Measurements from ENCODE around the gene MLN. TPM values are rescaled to one million over a fixed set of nuclear protein-coding genes. Genes with fewer than 3 reads are reported as not detected.

Gene MLN
- total RNA-seq, 4 donors from 2014 or later: not detected

DNA sequence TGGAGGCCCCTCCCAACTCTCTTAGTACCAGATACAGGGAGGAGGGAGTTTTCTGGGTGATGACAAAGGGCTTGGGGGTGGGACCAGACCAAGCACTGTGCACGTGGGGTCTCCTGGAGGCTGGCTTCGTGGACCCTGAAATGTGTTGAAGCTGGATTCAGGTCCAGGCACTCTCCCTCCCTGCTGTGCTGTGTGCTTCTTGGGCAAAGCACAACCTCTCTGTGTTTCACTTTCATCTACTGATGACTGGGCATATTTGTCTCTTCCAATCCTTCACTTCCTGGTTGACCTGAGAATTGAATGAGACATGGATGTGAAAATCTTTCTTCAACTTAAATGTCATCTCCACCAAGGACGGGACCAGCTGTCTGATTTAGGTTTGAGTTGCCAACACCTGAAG is 14.5 kb upstream of the MLN start:
- Histone ChIP-seq H3K9me3 (no peaks in the 10 kb centered on the region), H3K4me3 (no peak overlapping the region), H3K36me3 (no peaks in the 10 kb centered on the region), H3K4me1 (no peaks in the 10 kb centered on the region), H3K27ac (no peak overlapping the region), H3K27me3 (peaks cover 26% of the 10 kb centered on the region)
- 66 to 67% methylated on average over 1 to 3 of the region's 3 CpGs for WGBS, 2 donors (ENCODE audit: low coverage in 1 of 2)
- intact Hi-C loops (cut with DNase I; ENCODE audit: low total_unique reads): no loop called here
- no peak for DNase-seq
- in situ Hi-C loops (cut with MboI; ENCODE audit: low pct_ligation_motif_present in 1 of 4, low pct_unique_long_range_greater_than_20kb in 1 of 4, low sequenced_read_pairs in 3 of 4): no loop called here
- TF ChIP-seq POLR2A (IDR thresholded peaks at IDR 0.05) (no peak), POLR2AphosphoS5 (IDR thresholded peaks at IDR 0.05) (no peak)
- TF ChIP-seq, protein P1, sequence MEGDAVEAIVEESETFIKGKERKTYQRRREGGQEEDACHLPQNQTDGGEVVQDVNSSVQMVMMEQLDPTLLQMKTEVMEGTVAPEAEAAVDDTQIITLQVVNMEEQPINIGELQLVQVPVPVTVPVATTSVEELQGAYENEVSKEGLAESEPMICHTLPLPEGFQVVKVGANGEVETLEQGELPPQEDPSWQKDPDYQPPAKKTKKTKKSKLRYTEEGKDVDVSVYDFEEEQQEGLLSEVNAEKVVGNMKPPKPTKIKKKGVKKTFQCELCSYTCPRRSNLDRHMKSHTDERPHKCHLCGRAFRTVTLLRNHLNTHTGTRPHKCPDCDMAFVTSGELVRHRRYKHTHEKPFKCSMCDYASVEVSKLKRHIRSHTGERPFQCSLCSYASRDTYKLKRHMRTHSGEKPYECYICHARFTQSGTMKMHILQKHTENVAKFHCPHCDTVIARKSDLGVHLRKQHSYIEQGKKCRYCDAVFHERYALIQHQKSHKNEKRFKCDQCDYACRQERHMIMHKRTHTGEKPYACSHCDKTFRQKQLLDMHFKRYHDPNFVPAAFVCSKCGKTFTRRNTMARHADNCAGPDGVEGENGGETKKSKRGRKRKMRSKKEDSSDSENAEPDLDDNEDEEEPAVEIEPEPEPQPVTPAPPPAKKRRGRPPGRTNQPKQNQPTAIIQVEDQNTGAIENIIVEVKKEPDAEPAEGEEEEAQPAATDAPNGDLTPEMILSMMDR (IDR thresholded peaks at IDR 0.05): no peak

GRCh38 chr6:33817489-33817888 is 13.7 kb upstream of the MLN start:
- Histone ChIP-seq H3K27me3 (peaks cover 34% of the 10 kb centered on the region), H3K4me1 (no peaks in the 10 kb centered on the region), H3K9me3 (no peaks in the 10 kb centered on the region), H3K36me3 (no peaks in the 10 kb centered on the region), H3K4me3 (no peak overlapping the region), H3K27ac (no peak overlapping the region)
- 52% methylated on average over 5 of the region's 5 CpGs; no CpG with 5 or more reads in 1 of the 2 donors for WGBS, 2 donors (ENCODE audit: low coverage in 1 of 2)
- no peak for DNase-seq
- in situ Hi-C loops (cut with MboI; ENCODE audit: low pct_ligation_motif_present in 1 of 4, low pct_unique_long_range_greater_than_20kb in 1 of 4, low sequenced_read_pairs in 3 of 4) (no loop called here), intact Hi-C loops (cut with DNase I; ENCODE audit: low total_unique reads) (no loop called here)
- TF ChIP-seq POLR2A (IDR thresholded peaks at IDR 0.05) (no peak), EP300 (IDR thresholded peaks at IDR 0.05; ENCODE audit: low read depth) (no peak), POLR2AphosphoS5 (IDR thresholded peaks at IDR 0.05) (no peak)
- TF ChIP-seq, protein P1 (IDR thresholded peaks at IDR 0.05): no peak

DNA sequence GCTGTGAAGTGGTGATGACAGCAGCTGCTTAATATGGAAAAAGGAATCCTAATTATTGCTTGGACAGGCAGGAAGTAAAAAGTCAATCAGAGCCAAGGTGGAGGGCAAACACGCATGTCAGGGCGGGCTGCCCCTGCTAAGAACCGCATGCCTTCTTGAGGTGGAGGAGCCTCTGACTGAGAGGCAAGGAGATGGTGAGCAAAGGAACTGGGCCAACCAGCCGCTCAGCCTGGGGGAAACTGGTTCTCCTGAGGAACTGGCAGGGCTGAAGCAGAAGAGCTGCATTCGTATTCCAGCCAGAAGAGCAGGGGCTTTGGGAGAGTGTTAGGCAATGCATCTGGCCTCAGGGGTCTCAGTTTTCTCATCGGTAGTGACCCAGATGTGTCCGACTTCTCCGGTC is 13.1 kb upstream of the MLN start:
- 71% methylated on average over 8 of the region's 8 CpGs; no CpG with 5 or more reads in 1 of the 2 donors for WGBS, 2 donors (ENCODE audit: low coverage in 1 of 2)
- no peak for DNase-seq
- TF ChIP-seq POLR2A (IDR thresholded peaks at IDR 0.05): no peak
- TF ChIP-seq, protein P1 (IDR thresholded peaks at IDR 0.05): no peak
- TF ChIP-seq EP300 (IDR thresholded peaks at IDR 0.05; ENCODE audit: low read depth): no peak
- no peak for TF ChIP-seq POLR2AphosphoS5 (IDR thresholded peaks at IDR 0.05)
- no peak overlapping the region for H3K4me3 ChIP-seq
- no peaks in the 10 kb centered on the region for H3K9me3 ChIP-seq
- in situ Hi-C loops (cut with MboI; ENCODE audit: low pct_ligation_motif_present in 1 of 4, low pct_unique_long_range_greater_than_20kb in 1 of 4, low sequenced_read_pairs in 3 of 4) (no loop called here), intact Hi-C loops (cut with DNase I; ENCODE audit: low total_unique reads) (no loop called here)
- no peaks in the 10 kb centered on the region for H3K36me3 ChIP-seq
- no peak overlapping the region for H3K27ac ChIP-seq
- peaks cover 40% of the 10 kb centered on the region for H3K27me3 ChIP-seq
- no peaks in the 10 kb centered on the region for H3K4me1 ChIP-seq

DNA sequence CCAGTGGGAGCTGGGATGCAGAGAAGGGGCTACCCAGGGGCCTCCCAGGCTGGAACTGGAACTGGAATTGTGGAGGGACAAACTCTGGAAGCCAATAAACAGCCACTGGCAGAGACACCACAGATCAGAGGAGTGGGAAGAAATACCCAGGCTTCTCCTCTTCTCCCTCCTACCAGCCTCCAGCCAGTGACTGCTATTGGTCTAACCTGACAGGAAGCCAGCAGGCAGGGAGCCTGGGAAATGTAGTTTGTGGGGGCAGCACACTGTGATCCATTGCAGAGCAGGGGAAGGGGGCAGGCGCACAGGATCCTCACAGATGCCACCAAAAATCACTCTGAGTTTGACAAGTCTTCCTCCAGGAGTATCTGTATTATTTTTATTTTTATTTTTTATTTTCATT is 12.1 kb upstream of the MLN start:
- Histone ChIP-seq H3K27me3 (peaks cover 49% of the 10 kb centered on the region), H3K4me1 (no peaks in the 10 kb centered on the region), H3K4me3 (no peak overlapping the region), H3K36me3 (no peaks in the 10 kb centered on the region), H3K9me3 (no peaks in the 10 kb centered on the region), H3K27ac (no peak overlapping the region)
- intact Hi-C loops (cut with DNase I; ENCODE audit: low total_unique reads): no loop called here
- TF ChIP-seq EP300 (IDR thresholded peaks at IDR 0.05; ENCODE audit: low read depth) (no peak), POLR2A (IDR thresholded peaks at IDR 0.05) (no peak), POLR2AphosphoS5 (IDR thresholded peaks at IDR 0.05) (no peak)
- TF ChIP-seq, protein P1 (IDR thresholded peaks at IDR 0.05): no peak
- 33 to 50% methylated on average over 1 of the region's 1 CpG for WGBS, 2 donors (ENCODE audit: low coverage in 1 of 2)
- in situ Hi-C loops (cut with MboI; ENCODE audit: low pct_ligation_motif_present in 1 of 4, low pct_unique_long_range_greater_than_20kb in 1 of 4, low sequenced_read_pairs in 3 of 4): no loop called here
- DNase-seq: no peak

All from transverse colon (tissue), 4 donors.